SKM-1 treated with dmso at 0.1 percent for 144 hours (cell line): Measurements from ENCODE around the gene HHIP.
A peak's percentile ranks its signal among the peaks of the same experiment; 100 is the strongest.
"Not testable (repeated sequence)": the region's sequence is repeated elsewhere in the genome, so short reads cannot be mapped to it uniquely, and the experiment has no call there.

ENCODE experiments used
- DNase-seq: peaks from one replicate; lab custom pipeline; 2025; ENCODE audit not compliant: unreplicated experiment; lab: John Stamatoyannopoulos, UW

The HHIP gene

DNA sequence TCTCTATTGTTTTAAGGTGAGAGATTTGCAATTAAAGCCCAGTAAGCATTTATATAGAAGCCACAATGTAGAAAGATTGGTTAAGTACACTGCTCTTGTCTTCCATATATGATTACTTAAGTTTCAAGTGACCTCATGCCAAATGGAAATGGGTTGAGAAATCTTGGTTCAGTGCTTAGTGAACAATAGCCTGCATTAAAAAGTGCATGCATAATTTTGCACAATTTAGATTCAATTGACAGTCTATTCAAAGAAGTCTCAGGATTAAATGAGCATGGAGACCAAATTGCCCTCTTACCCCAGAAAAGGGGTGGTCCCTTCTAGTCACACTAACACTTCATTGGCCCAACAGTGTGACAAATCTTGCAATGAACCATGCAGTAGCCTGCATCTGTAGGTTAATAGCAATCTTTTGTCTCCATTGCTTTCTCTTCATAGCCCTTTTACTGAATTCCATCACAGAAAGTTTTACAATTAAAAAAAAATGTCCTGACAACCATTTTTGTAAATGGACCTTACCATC lies 93.6 kb downstream of the HHIP start:
- no peak for DNase-seq

DNA sequence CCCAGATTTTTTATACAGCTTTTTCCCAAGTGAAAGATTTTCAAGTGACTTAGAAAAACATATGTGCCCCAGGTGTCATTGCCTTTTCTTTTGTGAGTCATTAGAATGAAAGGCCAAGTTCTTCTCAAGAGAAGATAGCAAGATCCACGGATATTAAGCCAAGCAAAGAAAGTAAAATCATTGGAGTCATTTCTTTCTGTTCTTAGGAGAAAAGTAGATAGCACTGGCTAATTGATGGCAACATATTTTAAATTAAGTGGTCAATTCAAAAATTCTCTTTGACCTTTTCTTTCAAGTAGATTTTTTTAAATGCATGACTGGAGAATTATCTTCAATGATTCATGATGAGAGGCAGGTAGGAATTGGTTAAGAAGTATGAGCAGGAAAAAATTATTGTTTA lies 94.4 kb downstream of the HHIP start:
- no peak for DNase-seq

DNA sequence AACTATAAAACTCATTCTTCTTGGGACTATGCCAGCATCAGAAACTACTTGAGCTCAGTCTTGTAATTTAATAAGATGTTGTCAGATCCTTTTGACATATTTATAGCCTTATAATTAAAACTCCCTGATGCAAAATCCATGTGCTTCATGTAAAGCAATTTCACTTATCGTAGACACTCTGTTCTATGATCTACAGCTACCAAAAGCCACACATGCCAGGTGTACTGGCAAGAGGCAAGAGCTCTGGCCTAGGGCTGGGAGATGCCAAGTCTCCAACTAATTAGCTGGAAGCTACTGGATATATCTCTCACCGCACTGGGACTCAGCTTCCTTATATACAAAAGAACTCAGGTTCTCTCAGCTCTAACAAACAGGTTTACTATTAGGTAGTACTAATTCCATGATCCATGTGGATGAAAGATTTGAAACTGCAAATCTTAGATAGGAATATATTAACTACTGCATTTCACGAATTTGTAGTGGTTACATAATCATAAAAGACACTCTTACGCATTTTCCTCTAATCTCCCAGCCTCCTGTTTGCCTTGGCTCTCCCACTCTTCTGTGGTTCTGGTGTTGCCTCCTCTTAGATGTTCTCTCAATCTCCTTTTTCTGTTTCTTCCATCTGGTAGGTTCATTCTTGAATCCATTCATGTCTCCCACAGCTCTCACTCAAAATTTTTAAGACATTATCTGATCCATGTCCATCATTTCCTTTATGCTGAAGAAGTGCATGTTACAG lies 103.0 kb downstream of the HHIP start:
- DNase-seq = no peak

DNA sequence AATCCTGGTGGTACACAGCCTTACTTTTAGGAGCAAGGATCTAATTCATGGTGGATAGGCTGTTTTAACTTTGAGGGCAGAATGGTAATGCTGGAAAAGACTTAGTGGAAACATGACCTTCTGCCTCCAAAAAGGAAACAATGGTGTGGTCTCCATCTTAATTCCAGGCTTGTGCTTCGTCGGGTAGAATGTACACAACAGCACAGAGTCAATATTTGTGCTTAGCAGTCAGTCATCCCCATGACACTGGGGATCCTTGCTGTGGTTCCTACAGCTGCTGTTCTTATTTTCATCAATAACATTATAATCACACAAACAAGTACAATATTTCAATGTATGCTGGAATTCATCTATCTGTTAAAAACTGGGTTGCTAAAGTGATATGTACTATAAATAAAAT lies 104.4 kb downstream of the HHIP start:
- DNase-seq = no peak

DNA sequence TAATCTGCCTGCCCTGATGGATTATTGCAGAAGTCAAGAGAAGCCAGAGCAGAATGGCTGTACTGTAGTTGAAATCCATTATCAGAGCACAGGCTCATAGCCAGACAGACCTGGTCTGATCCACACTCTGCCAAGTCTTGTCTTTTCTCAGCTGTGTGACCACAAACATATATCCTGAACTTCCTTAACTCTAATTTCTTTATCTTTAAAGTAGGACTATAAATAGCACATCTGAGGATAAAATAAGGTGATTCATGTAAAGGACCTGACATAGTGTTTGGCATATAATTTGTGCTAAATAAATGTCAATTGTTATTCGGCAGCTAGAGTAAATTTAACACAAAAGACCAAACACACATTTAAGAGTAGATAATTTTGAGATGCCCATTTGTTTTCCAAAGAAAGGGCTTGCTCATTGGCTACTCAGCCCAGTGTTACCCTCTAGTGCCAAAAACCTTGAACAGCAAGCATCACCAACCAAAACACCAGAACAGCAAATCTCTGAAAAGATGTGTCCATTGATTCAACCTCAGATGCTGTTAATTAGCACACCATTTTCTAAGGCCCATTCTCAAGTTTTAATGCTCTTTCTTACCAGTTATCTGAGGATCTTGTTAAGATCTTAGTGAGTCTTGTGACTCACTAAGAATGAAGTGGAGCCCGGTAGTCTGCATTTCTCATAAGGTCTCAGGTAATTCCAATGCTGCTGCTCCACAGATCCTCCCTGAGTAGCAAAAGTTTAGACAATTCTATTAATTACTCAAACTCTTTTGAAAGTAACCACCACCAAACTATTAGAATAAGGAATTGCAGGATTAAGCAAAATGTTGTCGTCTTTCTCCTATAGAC lies 108.8 kb downstream of the HHIP start:
- DNase-seq = no peak

DNA sequence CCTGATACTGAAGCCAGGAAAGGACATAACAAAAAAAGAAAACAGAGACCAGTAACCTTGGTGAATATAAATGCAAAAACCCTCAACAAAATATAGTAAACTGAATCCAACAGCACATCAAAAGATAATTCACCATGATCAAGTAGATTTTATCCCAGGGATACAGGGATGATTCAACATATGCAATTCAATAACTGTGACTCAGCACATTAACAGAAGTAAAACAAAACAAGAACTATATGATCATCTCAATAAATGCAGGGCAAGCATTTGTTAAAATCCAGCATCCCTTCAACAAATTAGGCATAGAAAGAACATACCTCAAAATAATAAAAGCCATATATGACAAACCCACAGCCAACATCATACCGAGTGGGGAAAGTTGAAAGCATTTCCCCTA lies 112.0 kb downstream of the HHIP start:
- DNase-seq = no peak

DNA sequence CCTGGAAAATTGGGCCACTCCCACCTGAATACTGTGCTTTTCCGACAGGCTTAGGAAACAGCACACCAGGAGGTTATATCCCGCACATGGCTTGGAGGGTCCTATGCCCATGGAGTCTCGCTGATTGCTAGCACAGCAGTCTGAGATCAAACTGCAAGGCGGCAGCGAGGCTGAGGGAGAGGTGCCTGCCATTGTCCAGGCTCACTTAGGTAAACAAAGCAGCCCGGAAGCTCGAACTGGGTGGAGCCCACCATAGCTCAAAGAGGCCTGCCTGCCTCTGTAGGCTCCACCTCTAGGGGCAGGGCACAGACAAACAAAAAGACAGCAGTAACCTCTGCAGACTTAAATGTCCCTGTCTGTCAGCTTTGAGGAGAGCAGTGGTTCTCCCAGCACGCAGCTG lies 122.9 kb downstream of the HHIP start:
- not testable (repeated sequence) for DNase-seq

DNA sequence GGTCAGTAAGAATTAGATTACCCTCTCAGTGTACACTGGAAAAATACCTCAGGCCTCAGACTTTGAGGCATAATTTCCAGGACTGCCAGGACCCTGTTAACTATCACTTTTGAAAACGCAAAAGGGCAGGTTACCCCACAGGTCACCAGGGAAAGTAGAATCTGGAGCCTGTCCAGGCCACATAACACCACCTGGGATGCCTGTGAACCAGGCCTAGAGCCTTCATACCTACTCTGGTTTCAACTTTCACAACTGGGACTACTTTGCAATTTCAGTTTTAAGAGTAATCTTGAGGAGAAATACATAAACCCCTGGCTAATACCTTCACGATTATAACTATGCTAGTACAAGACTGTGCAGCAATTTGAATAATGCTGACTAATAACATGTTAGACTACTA lies 132.4 kb downstream of the HHIP start:
- no peak for DNase-seq

DNA sequence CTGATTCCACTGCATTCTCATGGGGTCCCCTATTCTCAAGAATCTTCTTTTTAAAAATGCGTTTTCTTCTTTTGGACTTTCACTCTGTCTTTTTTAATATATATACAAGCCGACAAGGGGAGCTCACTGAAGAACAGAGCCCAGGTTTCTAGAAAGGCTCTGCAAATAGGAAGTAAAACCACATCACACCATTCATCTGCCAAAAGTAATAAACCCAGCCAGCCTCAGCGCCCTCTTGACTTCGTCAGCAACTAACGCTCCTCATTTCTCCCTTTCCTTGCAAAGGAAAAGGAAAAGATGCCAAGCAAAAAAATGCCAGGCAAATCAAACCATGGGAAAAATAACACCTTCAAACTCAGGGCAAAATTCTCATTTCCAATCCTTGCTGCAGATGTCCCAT lies 136.4 kb downstream of the HHIP start:
- DNase-seq = no peak

DNA sequence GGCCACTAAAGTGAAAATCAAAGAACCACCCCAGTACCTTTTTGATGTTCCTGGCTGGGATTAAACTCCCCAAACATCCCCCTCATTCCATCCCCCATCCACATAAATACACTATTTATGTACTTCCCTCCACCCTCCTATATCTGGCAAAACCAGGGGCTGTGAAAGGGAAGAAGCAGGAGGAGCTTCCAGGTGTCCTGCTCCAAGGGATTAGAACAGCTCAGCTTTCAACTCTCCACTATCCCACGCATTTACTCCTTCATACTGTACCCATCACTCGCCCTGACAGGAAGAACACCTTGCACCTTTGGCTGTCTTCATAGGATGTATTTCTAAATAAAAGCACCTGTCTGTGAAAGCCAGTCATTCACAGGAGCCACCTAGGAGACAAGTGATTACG lies 140.0 kb downstream of the HHIP start:
- DNase-seq = no peak

DNA sequence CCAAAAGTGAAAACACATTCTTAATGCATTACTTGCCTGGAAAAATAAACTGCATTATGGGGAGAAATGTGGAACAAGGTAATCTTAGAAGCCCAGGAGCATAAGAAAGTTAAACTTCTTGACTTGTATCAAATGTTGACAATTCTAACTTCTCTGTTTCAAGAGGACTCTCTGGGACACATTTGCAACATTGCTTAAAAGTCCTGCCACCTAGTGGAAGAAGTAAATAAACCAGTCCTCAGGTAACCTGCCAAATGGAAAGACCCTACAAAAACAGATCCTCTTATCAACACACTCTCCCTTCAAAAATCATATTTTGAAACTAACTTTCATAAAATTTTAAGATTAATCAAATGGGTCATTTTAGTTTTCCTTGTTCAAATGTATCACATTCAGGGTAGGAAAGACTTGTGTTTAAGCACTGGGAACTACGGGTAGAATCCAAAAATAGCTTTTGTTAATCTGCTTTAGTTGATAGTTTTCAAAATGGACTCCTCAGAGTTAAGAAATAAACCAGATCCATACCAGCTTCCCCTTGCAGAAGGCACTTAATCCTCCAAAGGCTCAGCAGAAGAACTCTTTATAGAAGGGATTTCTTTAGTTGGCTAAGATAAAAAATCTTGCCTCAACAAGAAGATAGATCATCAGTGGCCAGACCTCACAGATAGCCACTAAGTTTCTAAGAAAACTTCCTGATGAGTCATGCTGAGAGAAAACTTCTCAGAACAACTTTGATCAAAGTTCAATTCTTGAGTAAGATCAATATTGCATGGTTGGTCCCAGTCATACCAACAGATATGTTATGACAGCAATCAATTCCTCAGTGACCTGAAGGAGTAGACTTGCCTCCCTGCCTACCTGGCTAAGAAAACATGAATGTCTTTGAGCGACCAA lies 141.7 kb downstream of the HHIP start:
- DNase-seq = peak; percentile 6

DNA sequence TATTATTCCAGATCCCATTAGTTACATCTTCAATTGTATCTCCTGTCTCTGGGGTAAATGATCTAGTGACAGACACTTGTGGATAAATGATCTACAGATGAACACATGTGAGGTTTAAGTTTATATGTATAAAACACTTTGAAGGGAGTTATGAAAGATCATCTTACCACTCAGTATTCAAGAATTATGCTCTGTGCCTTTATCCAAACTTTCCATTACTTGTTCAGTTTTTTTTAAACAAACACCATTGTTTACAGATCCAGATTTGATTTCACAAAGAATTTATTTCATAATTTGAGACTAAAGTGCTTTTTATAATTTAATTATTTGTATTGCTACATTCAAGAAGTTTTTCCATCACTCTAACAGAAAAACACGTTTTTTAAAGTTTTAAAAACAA lies 142.5 kb downstream of the HHIP start:
- DNase-seq = no peak

DNA sequence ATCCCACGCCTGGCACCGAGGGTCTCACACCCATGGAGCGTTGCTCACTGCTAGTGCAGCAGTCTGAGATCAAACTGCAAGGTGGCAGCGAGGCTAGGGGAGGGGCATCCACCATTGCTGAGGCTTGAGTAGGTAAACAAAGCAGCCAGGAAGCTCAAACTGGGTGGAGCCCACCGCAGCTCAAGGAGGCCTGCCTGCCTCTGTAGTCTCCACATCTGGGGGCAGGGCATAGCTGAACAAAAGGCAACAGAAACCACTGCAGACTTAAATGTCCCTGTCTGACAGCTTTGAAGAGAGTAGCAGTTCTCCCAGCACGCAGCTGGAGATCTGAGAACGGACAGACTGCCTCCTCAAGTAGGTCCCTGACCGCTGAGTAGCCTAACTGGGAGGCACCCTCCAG lies 146.0 kb downstream of the HHIP start:
- DNase-seq = not testable (repeated sequence)
